HepG2 (cell line): ENCODE data around the gene GRB10.

Experiments used
- CEBPB ChIP-seq: IDR thresholded peaks from 2 replicates; pipeline ENCODE4 v1.6.1; 2011; ENCODE audit warnings: low read depth, low read length, improper control_type of control experiment, borderline replicate concordance
- CTCF ChIP-seq: sonication (generic); formaldehyde crosslinking; IDR thresholded peaks from 2 replicates; pipeline ENCODE4 v1.5.0; 2020; ENCODE audit warnings: mild to moderate bottlenecking, missing genetic modification reagents, moderate library complexity
- GABPA ChIP-seq, 2 experiments: IDR thresholded peaks; 2 replicates each; pipeline ENCODE4 v1.6.1; 2011 to 2016; ENCODE audit warnings: low read depth in 2 of 2, low read length in 1 of 2, missing biosample characterization in 1 of 2, missing genetic modification characterization in 1 of 2
- JUN ChIP-seq: sonication (generic); formaldehyde crosslinking; IDR thresholded peaks from 2 replicates; pipeline ENCODE4 v1.4.0; 2020; ENCODE audit warnings: mild to moderate bottlenecking, missing genetic modification reagents
- MAFK ChIP-seq, 2 experiments: IDR thresholded peaks in 1 of 2; conservative IDR thresholded peaks in 1 of 2; 2 replicates each; pipeline ENCODE4 v1.6.1; 2011; ENCODE audit warnings: improper control_type of control experiment in 2 of 2, low read length in 2 of 2
- MAX ChIP-seq: IDR thresholded peaks from 2 replicates; pipeline ENCODE4 v1.6.1; 2012; ENCODE audit warnings: inconsistent platforms
- REXO4 ChIP-seq: sonication (generic); formaldehyde crosslinking; IDR thresholded peaks from 2 replicates; pipeline ENCODE4 v1.8.0; 2022; ENCODE audit warnings: missing genetic modification reagents, mild to moderate bottlenecking, borderline replicate concordance
- STAT6 ChIP-seq: sonication (generic); formaldehyde crosslinking; IDR thresholded peaks from 2 replicates; pipeline ENCODE4 v1.4.0; 2020; ENCODE audit warnings: missing genetic modification reagents, mild to moderate bottlenecking, borderline replicate concordance
- ZBTB21 ChIP-seq: sonication (generic); formaldehyde crosslinking; IDR thresholded peaks from 2 replicates; pipeline ENCODE4 v1.4.0; 2020; ENCODE audit warnings: missing genetic modification reagents

- TF ChIP-seq CTCF (no peak), CEBPB (no peak), MAX (no peak), ZBTB21 (CRISPR knock-in tag) (no peak), STAT6 (no peak), MAFK (conservative IDR thresholded peaks at IDR 0.05 in 1 of 2, IDR thresholded peaks at IDR 0.05 in 1 of 2; ENCODE audit: low read length in 2 of 2) (no peak), GABPA (IDR thresholded peaks at IDR 0.05; ENCODE audit: low read depth, low read length) (no peak), GABPA (CRISPR knock-in tag; IDR thresholded peaks at IDR 0.05; ENCODE audit: low read depth) (no peak), REXO4 (CRISPR knock-in tag) (no peak), JUN (CRISPR knock-in tag) (no peak)
Observed at GRCh38 chr7:50718876-50719275, 63.8 kb downstream of the GRB10 start.
